Hepatocyte (in vitro differentiated cells): ENCODE measurements around the gene MICALL1. TPM values are rescaled to one million over a fixed set of nuclear protein-coding genes. Genes with fewer than 3 reads are reported as not detected.
"Not testable (repeated sequence)": the region's sequence is repeated elsewhere in the genome, so short reads cannot be mapped to it uniquely, and the experiment has no call there.

Experiments
- DNase-seq: peaks from one replicate; pipeline ENCODE4 v3.0.0-alpha.2; 2016; ENCODE audit warnings: low spot score
- H2AFZ ChIP-seq: fragments of 200-600 bp; sonication (generic); 2 replicates; pipeline ENCODE4 v1.6.0; 2016; ENCODE audit warnings: antibody characterized with exemption, mild to moderate bottlenecking
- H3K27ac ChIP-seq: fragments of 200-600 bp; sonication (generic); 2 replicates; pipeline ENCODE4 v1.5.1; 2016; ENCODE audit warnings: mild to moderate bottlenecking
- H3K27me3 ChIP-seq: fragments of 200-600 bp; sonication (generic); 2 replicates; pipeline ENCODE4 v1.6.1; 2016
- H3K36me3 ChIP-seq: fragments of 200-600 bp; sonication (generic); replicated peaks from 2 replicates; pipeline ENCODE4 v1.5.1; 2016; ENCODE audit warnings: low read depth; ENCODE audit not compliant: insufficient read depth
- H3K4me1 ChIP-seq: fragments of 200-600 bp; sonication (generic); 2 replicates; pipeline ENCODE4 v1.5.1; 2016; ENCODE audit warnings: mild to moderate bottlenecking, moderate library complexity; ENCODE audit not compliant: insufficient read depth
- H3K4me2 ChIP-seq: fragments of 200-600 bp; sonication (generic); 2 replicates; pipeline ENCODE4 v1.6.0; 2016
- H3K4me3 ChIP-seq: fragments of 200-600 bp; sonication (generic); 2 replicates; pipeline ENCODE4 v1.5.1; 2016; ENCODE audit warnings: mild to moderate bottlenecking
- H3K79me2 ChIP-seq: fragments of 200-600 bp; sonication (generic); 2 replicates; pipeline ENCODE4 v1.6.0; 2017; ENCODE audit warnings: mild to moderate bottlenecking
- H3K9me2 ChIP-seq: fragments of 200-600 bp; sonication (generic); replicated peaks from 2 replicates; pipeline ENCODE4 v1.6.0; 2017; ENCODE audit warnings: mild to moderate bottlenecking; ENCODE audit not compliant: insufficient read depth
- H3K9me3 ChIP-seq: fragments of 200-600 bp; sonication (generic); 2 replicates; pipeline ENCODE4 v1.5.1; 2016; ENCODE audit warnings: low read depth, mild to moderate bottlenecking
- H4K20me1 ChIP-seq: fragments of 200-600 bp; sonication (generic); 2 replicates; pipeline ENCODE4 v1.6.0; 2016; ENCODE audit warnings: mild to moderate bottlenecking; ENCODE audit not compliant: insufficient read depth, poor library complexity, severe bottlenecking
- CTCF ChIP-seq: fragments of 200-600 bp; sonication (generic); IDR thresholded peaks from 2 replicates; pipeline ENCODE4 v1.5.1; 2016; ENCODE audit warnings: antibody characterized with exemption, mild to moderate bottlenecking; ENCODE audit not compliant: poor library complexity
- EZH2 ChIP-seq: fragments of 200-600 bp; sonication (generic); IDR thresholded peaks from 2 replicates; pipeline ENCODE4 v1.6.1; 2016; ENCODE audit warnings: antibody characterized with exemption, mild to moderate bottlenecking, borderline replicate concordance
- EZH2phosphoT487 ChIP-seq: fragments of 200-600 bp; sonication (generic); IDR thresholded peaks from one replicate; pipeline ENCODE4 v1.6.1; 2018; ENCODE audit warnings: antibody characterized with exemption, mild to moderate bottlenecking, low read depth, moderate library complexity; ENCODE audit not compliant: unreplicated experiment, severe bottlenecking
- WGBS: methylation state at CpG from one replicate; pipeline ENCODE4 v1.1.6; 2016; ENCODE audit warnings: low lambda C conversion rate; ENCODE audit errors: missing lambda C conversion rate; 5-methylcytosine and 5-hydroxymethylcytosine counted together
- polyA plus RNA-seq: library from polyadenylated mRNA; unstranded; fragments of >200 nt; fragmentation: Nextera tagmentation; extraction: Ambion mirVana; gene quantifications from 2 replicates; pipeline ENCODE4 v1.2.1, GENCODE V29; 2016
- total RNA-seq: library from RNA; depleted of rRNA; stranded (reverse); fragments of >200 nt; gene quantifications from 2 replicates; pipeline ENCODE4 v1.2.3, GENCODE V29; 2014

The MICALL1 gene
- total and polyA plus RNA-seq, 2 experiments from 2014 or later: 15.0 to 26.1 TPM

DNA sequence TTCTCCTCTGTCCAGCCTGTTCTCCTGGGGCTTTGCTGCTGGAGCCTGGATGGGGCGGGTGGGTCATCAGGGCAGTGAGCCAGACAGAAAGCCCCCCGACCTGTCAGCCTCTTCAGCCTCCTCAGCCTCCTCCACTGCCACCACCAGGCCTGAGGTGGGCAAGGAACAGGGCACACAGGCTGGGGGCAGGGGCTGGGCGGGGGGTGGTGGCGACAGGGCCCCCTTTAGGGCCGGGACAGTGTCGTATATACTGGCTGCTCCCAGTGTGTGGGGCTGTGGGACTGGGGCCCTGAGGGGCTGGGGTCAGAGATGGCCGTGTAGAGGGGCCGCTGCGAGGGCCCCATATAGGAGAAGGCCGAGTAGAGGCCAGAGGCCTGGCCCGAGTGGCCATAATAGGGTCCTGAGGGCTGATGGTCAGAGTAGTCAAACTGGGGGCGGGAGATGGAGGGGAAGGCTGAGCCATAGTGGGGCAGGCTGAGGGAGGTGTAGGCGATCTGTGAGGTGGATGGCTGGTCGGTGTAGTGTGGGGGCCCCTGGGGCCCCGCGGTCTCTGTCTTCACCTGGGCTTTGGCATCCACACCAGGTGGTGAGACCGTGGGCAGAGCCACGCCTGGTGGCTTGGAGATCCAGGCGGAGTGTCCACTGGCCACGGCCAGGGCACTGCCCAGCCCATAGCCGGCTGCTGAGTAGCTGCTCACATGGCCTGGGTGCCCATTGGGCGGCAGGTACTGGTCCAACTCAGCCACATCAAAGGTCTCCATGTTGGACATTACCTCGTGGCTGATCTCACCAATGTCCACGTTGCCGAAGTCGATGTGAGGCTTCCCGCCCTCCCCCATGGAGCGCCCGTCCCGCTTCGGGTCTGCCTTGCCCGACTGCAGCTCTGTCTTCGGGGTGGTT, 67.4 kb downstream of the MICALL1 start:
- Histone ChIP-seq H3K9me3 (no peaks in the 10 kb centered on the region), H3K27me3 (no peaks in the 10 kb centered on the region), H3K79me2 (no peaks in the 10 kb centered on the region), H3K4me2 (no peak overlapping the region), H3K9me2 (no peaks in the 10 kb centered on the region), H3K4me1 (no peaks in the 10 kb centered on the region), H3K27ac (no peak overlapping the region), H4K20me1 (no peaks in the 10 kb centered on the region), H2AFZ (no peak overlapping the region), H3K4me3 (no peak overlapping the region), H3K36me3 (no peaks in the 10 kb centered on the region)
- 95% methylated on average over 27 of the region's 33 CpGs for WGBS
- no peak for DNase-seq
- TF ChIP-seq EZH2 (no peak), EZH2phosphoT487 (no peak), CTCF (no peak)

GRCh38 chr22:37975153-37975552, 69.1 kb downstream of the MICALL1 start:
- Histone ChIP-seq H3K4me2 (no peak overlapping the region), H3K27ac (no peak overlapping the region), H2AFZ (no peak overlapping the region), H3K4me3 (no peak overlapping the region), H3K36me3 (no peaks in the 10 kb centered on the region), H3K9me3 (no peaks in the 10 kb centered on the region), H3K4me1 (no peaks in the 10 kb centered on the region), H3K79me2 (no peaks in the 10 kb centered on the region), H3K27me3 (no peaks in the 10 kb centered on the region), H3K9me2 (no peaks in the 10 kb centered on the region), H4K20me1 (no peaks in the 10 kb centered on the region)
- TF ChIP-seq EZH2 (no peak), CTCF (no peak), EZH2phosphoT487 (no peak)
- DNase-seq: no peak
- WGBS: 88% methylated on average over 2 of the region's 2 CpGs

- H3K4me2 ChIP-seq, H3K9me2 ChIP-seq, H2AFZ ChIP-seq, H3K27ac ChIP-seq, H3K27me3 ChIP-seq, H3K79me2 ChIP-seq, H3K36me3 ChIP-seq, H3K4me1 ChIP-seq, DNase-seq, H3K9me3 ChIP-seq, H4K20me1 ChIP-seq, H3K4me3 ChIP-seq: not testable (repeated sequence)
- 93% methylated on average over 8 of the region's 8 CpGs for WGBS
Measured at GRCh38 chr22:37976022-37976421, 69.9 kb downstream of the MICALL1 start.

- H3K27ac ChIP-seq: no peak overlapping the region
- TF ChIP-seq EZH2phosphoT487 (no peak), EZH2 (no peak), CTCF (no peak)
- H4K20me1 ChIP-seq: no peaks in the 10 kb centered on the region
- no peaks in the 10 kb centered on the region for H3K79me2 ChIP-seq
- H3K4me3 ChIP-seq: no peak overlapping the region
- no peaks in the 10 kb centered on the region for H3K9me3 ChIP-seq
- H3K4me1 ChIP-seq: no peaks in the 10 kb centered on the region
- 93% methylated on average over 4 of the region's 4 CpGs for WGBS
- H3K9me2 ChIP-seq: no peaks in the 10 kb centered on the region
- H3K36me3 ChIP-seq: no peaks in the 10 kb centered on the region
- peaks cover 2% of the 10 kb centered on the region for H3K27me3 ChIP-seq
- no peak overlapping the region for H3K4me2 ChIP-seq
- DNase-seq: no peak
- no peak overlapping the region for H2AFZ ChIP-seq
Measured at GRCh38 chr22:37976547-37976946, 70.5 kb downstream of the MICALL1 start.
